Hepatocyte (in vitro differentiated cells): ENCODE results near the gene ZNF614. TPM values are rescaled to one million over a fixed set of nuclear protein-coding genes. Genes with fewer than 3 reads are reported as not detected.
"Not testable (repeated sequence)": the region's sequence is repeated elsewhere in the genome, so short reads cannot be mapped to it uniquely, and the experiment has no call there.

Source experiments
- DNase-seq: peaks from one replicate; pipeline ENCODE4 v3.0.0-alpha.2; 2016; ENCODE audit warnings: low spot score
- H2AFZ ChIP-seq: fragments of 200-600 bp; sonication (generic); 2 replicates; pipeline ENCODE4 v1.6.0; 2016; ENCODE audit warnings: antibody characterized with exemption, mild to moderate bottlenecking
- H3K27ac ChIP-seq: fragments of 200-600 bp; sonication (generic); 2 replicates; pipeline ENCODE4 v1.5.1; 2016; ENCODE audit warnings: mild to moderate bottlenecking
- H3K27me3 ChIP-seq: fragments of 200-600 bp; sonication (generic); 2 replicates; pipeline ENCODE4 v1.6.1; 2016
- H3K36me3 ChIP-seq: fragments of 200-600 bp; sonication (generic); replicated peaks from 2 replicates; pipeline ENCODE4 v1.5.1; 2016; ENCODE audit warnings: low read depth; ENCODE audit not compliant: insufficient read depth
- H3K4me1 ChIP-seq: fragments of 200-600 bp; sonication (generic); 2 replicates; pipeline ENCODE4 v1.5.1; 2016; ENCODE audit warnings: mild to moderate bottlenecking, moderate library complexity; ENCODE audit not compliant: insufficient read depth
- H3K4me2 ChIP-seq: fragments of 200-600 bp; sonication (generic); 2 replicates; pipeline ENCODE4 v1.6.0; 2016
- H3K4me3 ChIP-seq: fragments of 200-600 bp; sonication (generic); 2 replicates; pipeline ENCODE4 v1.5.1; 2016; ENCODE audit warnings: mild to moderate bottlenecking
- H3K79me2 ChIP-seq: fragments of 200-600 bp; sonication (generic); 2 replicates; pipeline ENCODE4 v1.6.0; 2017; ENCODE audit warnings: mild to moderate bottlenecking
- H3K9me2 ChIP-seq: fragments of 200-600 bp; sonication (generic); replicated peaks from 2 replicates; pipeline ENCODE4 v1.6.0; 2017; ENCODE audit warnings: mild to moderate bottlenecking; ENCODE audit not compliant: insufficient read depth
- H3K9me3 ChIP-seq: fragments of 200-600 bp; sonication (generic); 2 replicates; pipeline ENCODE4 v1.5.1; 2016; ENCODE audit warnings: low read depth, mild to moderate bottlenecking
- H4K20me1 ChIP-seq: fragments of 200-600 bp; sonication (generic); 2 replicates; pipeline ENCODE4 v1.6.0; 2016; ENCODE audit warnings: mild to moderate bottlenecking; ENCODE audit not compliant: insufficient read depth, poor library complexity, severe bottlenecking
- CTCF ChIP-seq: fragments of 200-600 bp; sonication (generic); IDR thresholded peaks from 2 replicates; pipeline ENCODE4 v1.5.1; 2016; ENCODE audit warnings: antibody characterized with exemption, mild to moderate bottlenecking; ENCODE audit not compliant: poor library complexity
- EZH2 ChIP-seq: fragments of 200-600 bp; sonication (generic); IDR thresholded peaks from 2 replicates; pipeline ENCODE4 v1.6.1; 2016; ENCODE audit warnings: antibody characterized with exemption, mild to moderate bottlenecking, borderline replicate concordance
- EZH2phosphoT487 ChIP-seq: fragments of 200-600 bp; sonication (generic); IDR thresholded peaks from one replicate; pipeline ENCODE4 v1.6.1; 2018; ENCODE audit warnings: antibody characterized with exemption, mild to moderate bottlenecking, low read depth, moderate library complexity; ENCODE audit not compliant: unreplicated experiment, severe bottlenecking
- WGBS: methylation state at CpG from one replicate; pipeline ENCODE4 v1.1.6; 2016; ENCODE audit warnings: low lambda C conversion rate; ENCODE audit errors: missing lambda C conversion rate; 5-methylcytosine and 5-hydroxymethylcytosine counted together
- polyA plus RNA-seq: library from polyadenylated mRNA; unstranded; fragments of >200 nt; fragmentation: Nextera tagmentation; extraction: Ambion mirVana; gene quantifications from 2 replicates; pipeline ENCODE4 v1.2.1, GENCODE V29; 2016
- total RNA-seq: library from RNA; depleted of rRNA; stranded (reverse); fragments of >200 nt; gene quantifications from 2 replicates; pipeline ENCODE4 v1.2.3, GENCODE V29; 2014

The ZNF614 gene
- total and polyA plus RNA-seq, 2 experiments from 2014 or later: 5.5 to 10.7 TPM

GRCh38 chr19:51976852-51977251 lies 51.3 kb downstream of the ZNF614 start:
- Histone ChIP-seq H3K27ac (no peak overlapping the region), H4K20me1 (no peaks in the 10 kb centered on the region), H3K79me2 (peaks cover 2% of the 10 kb centered on the region), H3K9me3 (peaks cover 42% of the 10 kb centered on the region), H3K4me2 (no peak overlapping the region), H3K4me1 (no peaks in the 10 kb centered on the region), H3K36me3 (no peaks in the 10 kb centered on the region), H3K27me3 (no peaks in the 10 kb centered on the region), H3K9me2 (no peaks in the 10 kb centered on the region), H3K4me3 (no peak overlapping the region), H2AFZ (no peak overlapping the region)
- DNase-seq: no peak
- 91% methylated on average over 3 of the region's 3 CpGs for WGBS
- no peak for TF ChIP-seq EZH2phosphoT487

GRCh38 chr19:51975787-51976186 lies 52.4 kb downstream of the ZNF614 start:
- H3K4me2 ChIP-seq, H3K27me3 ChIP-seq, H3K27ac ChIP-seq, H2AFZ ChIP-seq, DNase-seq, H3K9me2 ChIP-seq, H3K36me3 ChIP-seq, H4K20me1 ChIP-seq, H3K79me2 ChIP-seq, H3K4me3 ChIP-seq, H3K4me1 ChIP-seq: not testable (repeated sequence)
- 93% methylated on average over 17 of the region's 17 CpGs for WGBS
- H3K9me3 ChIP-seq: peaks cover 46% of the 10 kb centered on the region

GRCh38 chr19:51971624-51972023 lies 56.6 kb downstream of the ZNF614 start:
- no peak for DNase-seq
- no peak overlapping the region for H3K4me3 ChIP-seq
- H3K9me2 ChIP-seq: no peaks in the 10 kb centered on the region
- H3K4me1 ChIP-seq: no peaks in the 10 kb centered on the region
- no peaks in the 10 kb centered on the region for H3K27me3 ChIP-seq
- H2AFZ ChIP-seq: no peak overlapping the region
- no peak overlapping the region for H3K4me2 ChIP-seq
- TF ChIP-seq CTCF (no peak), EZH2 (no peak), EZH2phosphoT487 (no peak)
- 86% methylated on average over 4 of the region's 4 CpGs for WGBS
- H4K20me1 ChIP-seq: no peaks in the 10 kb centered on the region
- H3K27ac ChIP-seq: no peak overlapping the region
- peaks cover 48% of the 10 kb centered on the region for H3K9me3 ChIP-seq
- H3K36me3 ChIP-seq: peaks cover 4% of the 10 kb centered on the region
- no peaks in the 10 kb centered on the region for H3K79me2 ChIP-seq

GRCh38 chr19:51970718-51971117 lies 57.5 kb downstream of the ZNF614 start:
- peaks cover 52% of the 10 kb centered on the region for H3K9me3 ChIP-seq
- no peak for DNase-seq
- no peaks in the 10 kb centered on the region for H3K4me1 ChIP-seq
- H3K27me3 ChIP-seq: no peaks in the 10 kb centered on the region
- no peak overlapping the region for H2AFZ ChIP-seq
- TF ChIP-seq CTCF (no peak), EZH2 (no peak), EZH2phosphoT487 (no peak)
- no peak overlapping the region for H3K4me3 ChIP-seq
- no peak overlapping the region for H3K27ac ChIP-seq
- H3K36me3 ChIP-seq: peaks cover 4% of the 10 kb centered on the region
- H3K9me2 ChIP-seq: no peaks in the 10 kb centered on the region
- no peaks in the 10 kb centered on the region for H3K79me2 ChIP-seq
- H4K20me1 ChIP-seq: no peaks in the 10 kb centered on the region
- WGBS: 90% methylated on average over 1 of the region's 1 CpG
- H3K4me2 ChIP-seq: no peak overlapping the region
